HG03064 (cell line): ENCODE results near the gene CLDN24.

ENCODE experiments used
- ATAC-seq: cut with Tn5 transposase; IDR thresholded peaks from one replicate; pipeline ENCODE4 v1.9.1; 2021; ENCODE audit warnings: low read depth; ENCODE audit not compliant: unreplicated experiment

The CLDN24 gene

DNA sequence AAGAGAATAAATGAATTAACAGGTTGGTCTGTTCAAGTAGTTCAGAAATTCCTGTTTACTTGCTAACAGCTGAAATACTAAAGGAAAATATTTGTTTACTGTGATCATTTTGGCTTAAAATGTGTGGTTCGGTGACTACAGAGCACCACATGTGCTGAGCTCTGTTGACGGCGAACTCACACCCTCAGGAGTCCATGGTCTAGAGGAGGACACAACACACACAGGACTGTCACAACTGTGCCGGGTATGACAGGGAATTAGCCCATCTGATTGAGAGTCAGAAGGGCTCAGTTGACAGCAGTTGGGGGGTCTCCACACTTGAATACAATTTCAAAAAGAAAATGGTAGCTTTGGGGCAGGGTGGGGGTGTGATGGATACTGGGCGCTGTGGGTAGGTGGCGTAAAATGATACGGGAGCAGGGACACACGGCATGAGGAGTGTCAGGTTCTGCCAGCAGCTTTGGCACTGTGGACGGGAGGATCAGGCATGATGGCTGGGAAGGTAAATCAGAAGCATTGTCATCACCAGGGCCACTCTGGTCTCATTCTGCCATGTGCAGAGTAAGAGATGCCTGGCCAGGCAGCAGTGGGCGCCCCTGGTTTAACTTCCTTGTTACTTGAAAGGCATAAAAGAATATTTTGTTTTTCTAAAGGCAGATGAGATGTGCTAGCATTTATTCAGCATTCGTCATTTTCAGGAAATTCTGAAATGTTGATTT lies 35.5 kb downstream of the CLDN24 start:
- no peak for ATAC-seq

DNA sequence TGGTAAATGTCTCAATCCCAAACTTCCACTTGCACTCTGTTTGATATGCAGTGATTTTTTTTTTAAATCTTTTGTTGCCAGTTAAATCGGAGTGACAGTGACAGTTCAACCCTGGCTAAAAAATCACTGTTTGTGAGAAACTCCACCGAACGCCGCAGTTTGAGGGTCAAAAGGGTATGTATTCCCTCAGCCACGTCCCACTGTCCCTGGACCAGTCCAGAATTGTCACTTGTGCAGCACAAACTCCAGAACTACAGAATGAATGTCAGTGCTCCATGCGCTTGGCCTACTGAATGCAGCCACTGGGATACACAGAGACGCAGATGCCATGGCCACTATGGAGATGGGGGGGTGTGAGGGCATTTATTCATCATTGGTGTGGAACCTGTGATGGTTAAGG lies 36.3 kb downstream of the CLDN24 start:
- no peak for ATAC-seq

DNA sequence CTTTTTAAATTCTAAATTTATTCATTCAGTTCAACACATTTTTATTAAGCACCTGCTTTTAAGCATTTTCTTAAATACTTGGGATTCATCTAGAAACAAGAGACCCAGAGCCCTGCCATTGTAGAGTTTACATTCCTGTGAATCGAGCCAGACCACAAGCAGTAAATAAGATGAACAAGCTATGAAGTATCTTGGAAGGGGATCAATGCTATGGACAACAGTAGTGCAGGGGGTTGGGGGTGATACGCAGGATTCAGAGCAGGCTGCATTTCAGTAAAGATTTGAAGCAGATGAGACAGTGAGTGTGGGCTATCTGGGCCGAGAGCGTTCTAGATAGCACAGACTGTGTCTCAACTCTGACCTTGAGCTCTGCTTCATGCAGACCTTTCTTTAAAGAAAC lies 37.3 kb downstream of the CLDN24 start:
- no peak for ATAC-seq

DNA sequence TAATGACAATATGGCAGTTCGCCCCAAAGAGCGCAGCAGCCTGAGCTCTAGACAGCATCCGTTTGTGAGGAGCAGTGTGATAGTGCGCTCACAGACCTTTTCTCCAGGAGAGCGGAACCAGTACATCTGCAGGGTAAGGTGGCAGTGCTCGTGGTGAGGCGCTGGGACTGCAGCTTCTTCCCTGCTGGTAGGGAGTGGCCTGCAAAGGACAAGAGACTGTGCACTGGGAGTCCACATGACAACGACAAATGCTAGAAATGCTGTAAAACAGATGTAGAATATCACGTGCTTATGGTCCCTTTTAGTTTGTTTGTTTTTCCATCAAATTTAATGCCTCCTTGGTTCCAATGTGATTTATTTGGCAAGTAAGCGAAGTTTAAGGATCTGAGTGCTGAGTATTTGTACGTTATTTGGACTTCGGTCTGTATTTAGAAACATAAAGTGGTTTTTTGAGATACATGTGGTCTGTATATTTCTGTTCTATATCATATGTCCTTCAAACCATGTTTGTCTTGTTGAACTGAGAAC lies 37.9 kb downstream of the CLDN24 start:
- no peak for ATAC-seq

DNA sequence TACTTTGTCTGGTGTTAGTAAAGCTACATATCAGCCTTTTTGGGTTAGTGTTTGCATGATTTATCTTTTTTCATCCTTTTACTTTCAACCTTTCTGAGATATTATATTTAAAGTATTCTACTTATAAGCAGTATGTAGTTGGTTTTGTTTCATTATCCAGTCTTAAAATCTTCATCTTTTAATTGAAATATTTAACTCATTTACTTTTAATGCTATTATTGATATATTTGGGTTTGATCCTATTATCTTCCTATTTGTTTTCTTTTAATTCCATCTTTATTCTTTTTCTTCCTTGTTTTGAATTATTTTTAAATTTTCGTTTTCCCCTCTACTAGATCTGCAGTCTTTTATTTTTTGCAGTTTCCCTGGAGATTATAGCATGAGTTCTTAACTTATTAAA lies 46.1 kb downstream of the CLDN24 start:
- no peak for ATAC-seq

DNA sequence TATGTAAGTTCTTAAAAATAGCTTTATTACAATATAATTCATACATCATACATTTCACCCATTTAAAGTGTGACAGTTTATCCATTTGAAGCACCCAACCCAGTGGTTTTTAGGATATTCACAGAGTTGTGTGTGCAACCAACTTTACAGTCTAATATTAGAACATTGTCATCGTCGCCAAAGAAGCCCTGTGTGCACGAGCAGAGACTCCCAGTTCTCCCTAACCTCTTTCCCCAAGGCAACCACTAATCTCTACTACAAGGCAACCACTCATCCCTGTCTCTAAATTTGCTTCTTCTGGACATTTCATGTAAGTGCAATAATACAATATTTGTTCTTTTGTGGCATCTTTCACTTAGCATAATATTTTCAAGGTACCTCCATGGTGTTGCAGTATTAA lies 49.8 kb downstream of the CLDN24 start:
- ATAC-seq = no peak
